Stimulated activated CD4-positive, alpha-beta T cell treated with anti-CD3 and anti-CD28 coated beads, Interleukin-12 subunit alpha, Interleukin-12 subunit beta, amount 100 ng/mL, for 48 hours (primary cell): ENCODE results near the gene STK32C.

Source experiments
- DNase-seq, 3 donors: peaks; one replicate each; pipeline ENCODE4 v3.0.0-alpha.2; 2020; ENCODE audit warnings: low read depth in 2 of 3, low spot score in 1 of 3

The STK32C gene

GRCh38 chr10:132250481-132251475, 57.0 kb downstream of the STK32C start:
- no peak for DNase-seq

- no peak for DNase-seq
These were observed 57.9 kb downstream of the STK32C start for GRCh38 chr10:132249824-132250375.

DNA sequence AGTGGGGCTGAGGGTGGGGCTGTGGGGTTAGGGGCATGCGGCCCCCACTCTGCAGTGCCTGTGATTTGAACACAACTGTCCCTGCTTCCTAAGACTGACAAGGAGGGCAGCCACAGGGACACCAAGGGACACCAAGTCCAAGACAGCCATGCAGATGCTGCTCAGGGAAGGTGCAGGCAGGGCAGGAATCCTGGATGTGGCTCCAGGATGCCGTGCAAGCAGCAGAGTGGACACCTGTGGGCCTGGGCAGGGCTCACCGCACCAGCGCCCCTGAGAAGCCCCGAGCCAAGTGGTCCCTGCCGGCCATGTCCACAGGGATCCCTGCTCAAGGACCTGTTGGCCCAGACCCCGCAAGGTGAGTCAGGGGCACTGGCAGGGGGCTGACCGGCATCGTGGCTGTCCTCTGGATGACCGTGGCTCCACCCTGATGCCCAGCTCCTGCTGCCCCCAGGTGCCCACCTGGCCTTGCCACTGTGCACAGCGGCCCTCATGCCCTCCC, 58.5 kb downstream of the STK32C start:
- no peak for DNase-seq

DNA sequence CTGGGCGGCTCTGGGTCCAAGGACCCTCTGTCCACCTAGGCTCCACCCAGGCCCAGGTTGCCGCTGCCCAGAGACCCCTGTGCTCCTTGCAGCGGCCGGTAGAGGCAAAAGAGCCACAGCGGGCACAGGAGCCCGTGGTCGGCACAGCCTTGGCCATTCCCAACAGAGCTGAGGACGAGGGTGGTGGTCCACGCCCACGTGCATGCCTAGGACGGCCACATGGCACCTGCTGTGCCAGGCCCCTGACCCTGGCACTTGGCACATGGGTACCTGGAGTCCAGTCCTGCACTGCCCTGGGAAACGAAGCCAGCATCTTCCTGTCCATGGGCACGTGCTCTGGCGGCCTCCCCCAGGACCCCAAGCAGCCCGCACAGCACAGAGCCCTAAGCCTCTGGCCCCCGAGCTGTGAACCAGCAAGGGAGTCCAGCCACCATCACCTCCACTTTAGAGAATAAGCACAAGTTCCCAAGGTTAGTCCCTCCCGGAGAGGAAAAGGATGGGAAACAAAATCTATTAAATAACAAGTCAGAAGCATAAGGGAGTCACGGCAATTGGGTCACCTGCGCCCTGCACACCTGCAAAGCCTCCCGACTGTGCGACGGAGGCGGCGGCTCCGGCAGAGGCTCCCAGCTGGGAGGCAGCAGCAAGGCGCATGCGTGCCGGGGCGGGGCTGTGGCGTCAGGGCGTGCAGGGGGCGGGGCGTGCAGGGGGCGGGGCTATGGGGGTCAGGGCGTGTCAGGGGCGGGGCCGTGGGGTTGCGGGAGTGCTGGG, 59.1 kb downstream of the STK32C start:
- peak in 2 of 3 donors; percentile 30 to 38 for DNase-seq

GRCh38 chr10:132247943-132248342, 59.8 kb downstream of the STK32C start:
- no peak for DNase-seq

DNA sequence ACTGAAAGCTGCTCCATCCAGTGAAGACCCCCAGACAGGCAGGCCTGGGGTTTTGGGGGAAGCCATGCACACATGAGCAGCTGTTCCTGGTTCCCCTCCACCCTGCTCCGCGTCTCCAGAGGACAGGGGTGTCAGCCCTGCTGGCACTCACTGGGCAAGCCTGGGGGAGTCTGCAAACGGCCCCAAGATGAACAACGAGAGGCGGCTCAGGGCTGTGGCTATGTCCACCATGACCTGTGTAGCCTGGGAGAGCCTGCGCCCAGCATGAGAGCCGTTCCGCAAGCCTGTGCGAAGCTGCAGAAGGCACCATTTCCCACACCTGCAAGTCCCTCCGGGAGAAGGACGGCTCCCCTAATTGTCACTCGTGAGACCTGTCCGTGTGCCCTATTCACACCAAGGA, 61.5 kb downstream of the STK32C start:
- DNase-seq, result no peak

DNA sequence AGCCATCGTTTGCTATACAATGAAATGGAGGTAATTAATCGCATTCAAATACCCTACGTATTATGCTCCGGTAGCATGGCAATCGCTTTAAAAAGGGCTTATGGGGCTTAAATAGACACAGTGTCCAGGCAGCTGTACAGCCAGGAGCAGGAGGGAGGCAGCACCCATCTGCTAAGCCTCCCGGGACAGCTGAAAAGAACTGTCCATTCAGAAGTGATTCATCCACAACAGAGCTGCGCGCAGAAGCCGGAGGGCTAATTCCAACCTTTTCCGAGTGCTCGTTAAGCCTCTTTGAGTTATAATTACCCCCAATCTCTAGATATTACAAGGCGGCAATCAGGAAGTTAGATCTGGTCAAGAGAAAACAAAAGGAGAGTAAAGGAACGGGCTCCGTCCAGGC, 62.7 kb downstream of the STK32C start:
- no peak for DNase-seq

GRCh38 chr10:132243626-132244025, 64.1 kb downstream of the STK32C start:
- no peak for DNase-seq

GRCh38 chr10:132243141-132243540, 64.6 kb downstream of the STK32C start:
- no peak for DNase-seq

DNA sequence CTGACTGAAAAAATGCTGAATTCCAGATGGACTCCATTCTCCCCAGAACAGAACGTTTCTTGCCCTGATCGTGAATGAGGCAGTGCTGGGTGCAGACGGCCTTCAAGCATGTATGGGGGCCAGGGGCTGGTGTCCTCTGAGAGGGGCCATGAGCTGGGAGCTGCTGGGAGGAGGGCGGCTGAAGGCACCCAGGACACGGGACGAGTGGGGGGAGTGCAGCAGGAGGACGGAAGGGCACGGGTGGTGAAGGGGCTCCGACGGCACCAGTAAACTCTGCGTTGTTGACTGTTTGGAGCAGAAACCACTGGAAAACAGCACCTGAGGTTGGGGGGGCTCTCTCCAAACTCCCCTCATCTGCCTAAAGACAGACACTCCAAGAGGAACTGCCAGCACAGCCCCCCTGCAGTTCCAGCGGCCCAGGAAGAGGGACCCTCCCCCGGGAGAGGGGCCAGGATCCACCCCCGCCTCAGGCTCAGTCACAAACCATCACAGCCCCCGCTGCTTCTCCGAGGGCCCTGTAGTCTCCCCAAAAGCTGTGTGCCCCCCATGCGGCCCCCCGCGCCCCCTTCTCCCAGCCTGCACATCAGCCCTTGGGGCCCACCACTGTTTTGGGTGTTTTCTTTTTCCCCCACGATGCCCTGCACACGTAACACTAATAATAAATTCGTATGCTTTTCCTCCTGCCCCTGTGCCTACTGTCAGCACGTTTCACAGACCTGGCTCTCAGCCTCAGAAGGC, 65.5 kb downstream of the STK32C start:
- no peak for DNase-seq

- no peak for DNase-seq
These were observed 66.3 kb downstream of the STK32C start for GRCh38 chr10:132241496-132241895.

DNA sequence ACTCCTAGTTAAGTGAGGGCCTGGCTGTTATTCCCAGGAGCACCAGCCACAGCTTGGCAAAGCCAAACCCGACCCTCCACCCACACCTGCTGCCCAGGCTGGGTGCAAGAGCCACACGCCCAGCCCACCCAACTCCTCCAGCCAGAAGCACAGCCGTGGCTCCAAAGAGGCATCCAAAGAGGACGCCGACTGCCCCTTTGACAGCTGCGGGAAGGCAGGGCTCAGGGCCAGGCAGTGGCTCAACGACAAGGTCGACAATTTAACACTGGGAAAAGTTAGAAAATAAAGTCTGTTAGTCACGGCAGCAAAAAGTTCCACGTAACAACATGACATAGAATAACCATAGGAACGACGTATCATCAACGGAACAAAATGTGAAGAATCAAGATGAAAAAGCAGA, 66.7 kb downstream of the STK32C start:
- DNase-seq, result no peak

- no peak for DNase-seq
These were observed 67.2 kb downstream of the STK32C start for GRCh38 chr10:132240581-132240980.

GRCh38 chr10:132240156-132240555, 67.6 kb downstream of the STK32C start:
- DNase-seq, result no peak

DNA sequence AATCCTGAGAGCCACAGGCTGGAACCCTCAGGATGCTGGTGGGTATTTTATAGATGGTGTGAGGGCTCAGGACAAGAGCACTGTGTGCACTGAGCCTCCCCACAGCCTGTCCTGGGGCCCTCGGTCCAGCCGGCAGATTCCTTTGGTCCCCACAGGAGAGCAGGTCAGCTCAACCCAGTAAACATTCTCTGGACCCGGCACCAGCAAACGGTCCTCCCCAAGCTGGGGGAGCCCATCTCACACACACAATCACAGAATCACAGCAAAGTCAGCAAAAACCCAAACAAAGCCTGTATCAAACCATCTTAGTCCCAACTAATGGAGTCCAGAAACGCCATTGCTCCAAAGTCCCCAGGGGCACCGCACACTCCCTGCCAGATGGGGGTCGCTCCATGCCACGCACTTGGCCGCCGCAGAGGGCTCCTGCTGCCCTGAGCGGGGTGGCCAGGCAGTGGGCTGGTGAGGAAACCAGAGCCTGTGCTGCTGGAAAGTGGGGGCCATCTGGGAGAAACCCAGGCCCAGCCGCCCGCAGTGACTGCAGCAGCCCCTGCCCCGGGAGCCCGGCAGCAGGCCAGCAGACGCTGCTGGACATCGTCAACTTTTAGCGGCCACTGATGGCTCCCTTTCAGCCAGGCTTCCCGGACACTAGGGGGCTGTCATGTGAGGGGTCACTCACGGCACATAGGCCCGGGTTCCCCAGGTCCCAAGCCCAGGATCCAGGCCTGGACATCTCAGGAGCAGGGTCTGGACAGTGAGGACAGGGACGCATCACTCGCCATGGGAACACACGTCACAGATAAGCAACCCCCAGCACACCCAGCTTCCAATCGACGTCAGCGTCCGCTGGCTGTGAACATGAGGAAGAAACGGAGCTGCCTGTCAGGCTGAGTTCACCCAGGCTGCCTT, 68.4 kb downstream of the STK32C start:
- DNase-seq, result no peak

DNA sequence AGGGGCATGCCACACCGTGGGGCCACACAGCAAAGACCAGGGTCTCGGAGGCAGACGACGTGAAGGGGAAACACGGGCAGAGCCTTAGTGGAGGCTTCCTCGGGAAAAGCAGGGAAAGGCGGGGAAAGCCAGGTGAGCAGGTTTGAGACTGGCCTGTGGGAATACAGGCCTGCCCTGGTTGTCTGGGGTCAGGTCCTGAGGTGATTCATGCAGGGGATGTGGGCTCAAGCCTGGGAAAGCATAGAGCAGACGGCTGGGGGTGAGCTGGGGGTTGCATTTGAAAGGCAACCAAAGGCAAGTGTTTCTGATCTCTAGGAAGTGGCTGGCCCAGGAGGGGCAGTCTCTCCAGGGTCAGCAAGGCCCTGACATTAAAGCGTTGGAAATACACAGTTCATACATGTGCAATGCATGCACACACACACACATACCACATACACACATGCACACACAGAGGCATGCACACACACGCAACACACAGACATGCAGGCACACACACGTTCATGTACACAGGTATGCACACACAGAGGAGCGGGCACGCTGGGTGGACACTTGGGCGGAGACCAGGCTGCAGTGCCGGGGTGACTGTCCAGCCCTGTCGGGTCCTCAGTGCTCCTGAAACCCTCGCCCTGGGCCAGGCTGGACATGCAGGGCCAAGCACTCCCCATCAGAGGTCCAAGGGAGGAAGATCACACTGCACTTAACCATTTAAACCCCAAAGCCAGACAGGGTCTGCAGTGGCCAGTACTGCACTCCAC, 69.2 kb downstream of the STK32C start:
- no peak for DNase-seq

GRCh38 chr10:132237871-132238270, 69.9 kb downstream of the STK32C start:
- DNase-seq, result no peak

DNA sequence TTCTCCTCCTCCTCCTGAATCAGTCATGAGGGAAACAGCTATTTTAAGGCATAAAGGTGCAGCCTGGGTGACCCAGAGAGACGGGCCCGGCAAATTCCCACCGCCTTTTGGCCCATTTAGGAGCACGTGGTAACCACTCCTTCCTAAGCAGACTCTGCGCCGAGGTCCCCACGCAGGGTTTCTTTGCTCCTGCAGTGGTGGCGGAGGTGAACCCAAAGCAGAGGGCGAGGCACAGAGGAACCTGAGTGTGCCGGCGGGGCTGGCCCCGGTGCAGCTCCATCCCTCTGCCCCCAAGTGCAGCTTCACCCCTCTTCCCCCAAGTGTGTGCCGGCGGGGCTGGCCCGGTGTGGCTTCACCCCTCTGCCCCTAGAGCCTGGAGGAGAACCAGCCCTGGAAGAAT, 70.4 kb downstream of the STK32C start:
- DNase-seq, result no peak

- no peak for DNase-seq
These were observed 70.9 kb downstream of the STK32C start for GRCh38 chr10:132236881-132237280.
